DOHH2 (cell line): Measurements from ENCODE around the gene FSCN2.

Experiments
- CTCF ChIP-seq: fragments of 200-600 bp; sonication (generic); IDR thresholded peaks from one replicate; pipeline ENCODE4 v1.5.1; 2014; ENCODE audit warnings: antibody characterized with exemption, mild to moderate bottlenecking, low read depth, low read length; ENCODE audit not compliant: poor library complexity, severe bottlenecking
- EZH2phosphoT487 ChIP-seq: fragments of 200-600 bp; sonication (generic); IDR thresholded peaks from 2 replicates; pipeline ENCODE4 v1.6.1; 2017; ENCODE audit warnings: borderline replicate concordance, mild to moderate bottlenecking, antibody characterized with exemption, low read length, moderate library complexity, mixed read lengths

DNA sequence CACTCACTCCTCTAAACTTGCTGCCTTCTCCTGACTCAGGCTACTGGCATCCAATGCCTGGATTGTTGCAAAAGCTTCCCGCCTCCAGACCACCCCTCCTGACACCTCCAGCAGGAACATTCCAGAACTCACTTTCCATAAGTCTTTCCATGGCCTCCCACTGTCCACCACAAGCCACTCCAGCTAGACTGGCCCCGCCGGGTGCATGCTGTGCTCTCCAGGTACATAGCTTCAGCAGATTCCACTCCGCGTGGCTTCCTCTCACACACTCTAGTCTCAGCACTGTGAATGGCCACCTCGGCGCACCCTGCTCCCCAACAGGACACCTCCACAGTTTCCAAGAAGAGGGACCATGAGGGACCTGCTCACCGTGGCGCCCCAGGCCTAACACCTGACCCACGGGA lies 49.9 kb downstream of the FSCN2 start:
- no peak for TF ChIP-seq CTCF
- TF ChIP-seq EZH2phosphoT487: no peak
